ENCODE data around the gene FRRS1L. TPM values are rescaled to one million over a fixed set of nuclear protein-coding genes. Genes with fewer than 3 reads are reported as not detected.

Gene FRRS1L
- total RNA-seq, 2 experiments from 2014 or later, result not detected

DNA sequence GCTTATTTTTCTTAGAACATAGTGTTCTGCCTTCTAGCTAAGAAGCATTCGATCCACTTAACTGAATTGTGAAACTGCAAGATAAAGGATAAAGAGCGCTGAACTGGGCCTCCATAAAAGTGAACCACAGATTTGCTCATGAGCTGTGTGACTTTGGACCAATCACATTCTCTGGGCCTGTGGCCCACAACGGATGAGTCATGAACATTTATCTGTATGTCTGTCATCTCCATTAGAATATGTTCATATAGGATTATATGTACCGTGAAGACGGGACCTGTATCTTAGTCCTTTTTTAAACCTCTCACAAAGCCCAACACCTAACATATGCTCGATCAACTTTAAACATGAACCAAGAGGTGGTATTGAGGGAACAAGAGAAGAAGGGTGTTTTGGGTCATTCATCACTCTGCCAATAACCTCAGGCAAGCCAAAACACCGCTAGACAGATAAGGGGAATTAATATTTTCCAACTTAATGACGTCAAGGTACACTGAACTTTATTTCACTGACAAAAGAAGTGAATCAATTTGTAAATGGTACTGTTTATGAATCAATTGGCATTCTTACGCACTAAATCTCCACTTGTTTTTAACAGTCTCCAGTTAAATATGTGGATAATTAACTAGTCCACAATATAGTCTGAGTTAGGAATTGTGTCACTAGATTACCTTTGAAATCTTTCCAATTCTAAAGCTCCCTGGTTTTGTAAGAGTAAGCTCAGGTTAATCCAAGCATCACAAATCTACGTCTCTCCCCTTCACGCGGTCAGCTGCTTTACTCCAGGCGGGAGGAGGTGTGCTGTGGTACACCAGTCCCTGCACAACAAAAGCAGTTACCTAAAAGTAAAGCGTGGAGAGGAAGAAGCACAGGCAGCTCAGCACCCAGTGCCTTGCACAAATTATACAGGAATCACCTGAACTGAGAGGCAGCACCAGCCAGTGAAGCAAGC is 48.9 kb downstream of the FRRS1L start:
- Mint-ChIP-seq H3K27me3 (no peaks in the 10 kb centered on the region), H3K4me1 (peaks cover 54% of the 10 kb centered on the region), H3K27ac (peak overlapping the region; percentile 85), H3K36me3 (peaks cover 29% of the 10 kb centered on the region), H3K4me3 (peak overlapping the region; percentile 92), H3K9me3 (ENCODE audit: low read depth) (no peaks in the 10 kb centered on the region)
- DNase-seq, result peak; percentile 78
- CTCF ChIA-PET, result interaction anchor here (0.7 to 1.9 kb wide), 4 partner anchors 12 to 292 kb away, joined by 3 to 6 read pairs (median 3); no protein-coding TSS in a partner anchor
- peak; percentile 27 for ATAC-seq

DNA sequence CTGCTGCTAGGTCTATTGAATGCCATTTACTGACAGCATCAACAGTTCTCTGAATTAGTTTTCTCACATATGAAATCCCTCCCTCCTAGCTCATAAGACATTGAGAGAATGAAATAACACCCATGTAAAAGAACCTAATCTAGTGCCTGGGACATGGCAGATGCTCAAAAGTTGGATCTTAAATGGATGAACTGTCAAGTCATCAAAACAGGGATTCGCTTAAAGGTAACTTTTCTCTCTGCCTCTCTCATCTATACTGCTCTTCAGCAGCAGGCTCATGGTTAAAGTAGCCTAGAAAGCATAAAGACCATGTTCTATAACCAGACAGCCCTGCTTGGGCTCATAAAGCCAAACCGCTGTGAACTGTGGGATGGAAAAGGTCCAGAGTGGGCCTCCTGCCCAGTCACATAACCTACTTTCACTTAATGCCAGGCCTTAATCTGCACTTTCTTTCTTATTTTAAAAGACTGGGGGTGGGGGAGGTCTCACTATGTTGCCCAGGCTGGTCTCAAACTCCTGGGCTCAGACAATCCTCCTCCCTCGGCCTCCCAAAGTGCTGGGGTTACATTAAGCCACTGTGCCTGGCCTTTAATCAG is 51.0 kb downstream of the FRRS1L start:
- H3K27me3 Mint-ChIP-seq, result no peaks in the 10 kb centered on the region
- peaks cover 57% of the 10 kb centered on the region for H3K4me1 Mint-ChIP-seq
- H3K9me3 Mint-ChIP-seq (ENCODE audit: low read depth), result no peaks in the 10 kb centered on the region
- H3K27ac Mint-ChIP-seq, result no peak overlapping the region
- H3K36me3 Mint-ChIP-seq, result peaks cover 30% of the 10 kb centered on the region
- H3K4me3 Mint-ChIP-seq, result no peak overlapping the region
- CTCF ChIA-PET, result interaction anchor here (0.6 kb wide), 1 partner anchor 1029 kb away, joined by 4 read pairs; no protein-coding TSS in a partner anchor
- ATAC-seq, result no peak
- no peak for DNase-seq

DNA sequence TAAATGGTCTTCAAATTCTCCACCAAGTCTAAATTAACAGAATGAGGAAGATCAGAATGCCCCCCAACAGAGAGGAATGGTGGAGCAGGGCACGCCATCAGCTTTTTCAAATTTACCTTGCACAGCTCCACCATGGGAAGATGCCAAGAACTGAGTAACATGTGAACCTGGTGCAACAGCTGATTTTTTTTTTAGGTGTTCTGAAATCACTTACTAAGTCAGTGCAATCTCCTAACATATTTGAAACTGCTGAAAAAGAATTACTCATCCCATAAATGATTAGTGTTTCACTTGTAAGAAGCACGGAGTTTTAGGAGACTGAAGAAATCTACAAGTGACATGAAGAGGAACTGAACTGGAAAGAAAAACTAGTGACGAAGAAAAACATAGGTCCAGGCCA is 52.4 kb downstream of the FRRS1L start:
- H3K4me1 Mint-ChIP-seq, result peaks cover 60% of the 10 kb centered on the region
- H3K27ac Mint-ChIP-seq, result no peak overlapping the region
- no peak for DNase-seq
- peaks cover 30% of the 10 kb centered on the region for H3K36me3 Mint-ChIP-seq
- H3K9me3 Mint-ChIP-seq (ENCODE audit: low read depth), result no peaks in the 10 kb centered on the region
- ATAC-seq, result no peak
- H3K4me3 Mint-ChIP-seq, result no peak overlapping the region
- H3K27me3 Mint-ChIP-seq, result no peaks in the 10 kb centered on the region
- CTCF ChIA-PET, result no interaction called here

DNA sequence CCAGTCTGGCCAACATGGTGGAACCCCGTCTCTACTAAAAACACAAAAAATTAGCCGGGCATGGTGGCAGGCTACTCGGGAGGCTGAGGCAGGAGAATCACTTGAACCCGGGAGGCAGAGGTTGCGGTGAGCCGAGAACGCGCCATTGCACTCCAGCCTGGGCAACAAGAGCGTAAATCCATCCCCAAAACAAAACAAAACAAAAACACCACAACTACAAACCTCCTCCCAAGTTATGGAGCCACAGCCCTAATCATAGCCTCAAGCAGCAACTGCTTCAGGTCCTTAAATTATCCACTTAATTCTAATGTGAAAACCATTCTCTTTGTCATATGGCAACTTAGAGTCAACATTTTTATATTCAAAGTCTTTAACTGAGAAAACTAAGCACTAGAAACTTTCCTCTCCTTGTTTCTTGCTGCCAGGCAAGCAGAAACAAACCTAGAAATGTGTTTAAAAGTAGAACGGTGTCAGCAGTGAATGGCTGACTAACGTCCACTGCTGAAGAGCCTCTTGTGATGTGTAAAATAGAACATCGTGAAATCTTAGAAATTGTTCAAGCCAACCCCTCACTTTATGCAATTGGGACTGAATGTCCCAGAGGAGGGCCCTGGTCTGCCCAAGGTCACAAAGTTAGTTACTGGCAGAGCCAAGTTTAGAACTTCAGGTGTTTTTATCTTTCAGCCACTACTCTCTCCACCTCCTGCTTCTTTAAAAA is 53.0 kb downstream of the FRRS1L start:
- Mint-ChIP-seq H3K4me1 (peaks cover 65% of the 10 kb centered on the region), H3K27ac (no peak overlapping the region), H3K27me3 (no peaks in the 10 kb centered on the region), H3K9me3 (ENCODE audit: low read depth) (no peaks in the 10 kb centered on the region), H3K36me3 (peaks cover 32% of the 10 kb centered on the region), H3K4me3 (no peak overlapping the region)
- DNase-seq (no peak), ATAC-seq (no peak)
- CTCF ChIA-PET, result no interaction called here

DNA sequence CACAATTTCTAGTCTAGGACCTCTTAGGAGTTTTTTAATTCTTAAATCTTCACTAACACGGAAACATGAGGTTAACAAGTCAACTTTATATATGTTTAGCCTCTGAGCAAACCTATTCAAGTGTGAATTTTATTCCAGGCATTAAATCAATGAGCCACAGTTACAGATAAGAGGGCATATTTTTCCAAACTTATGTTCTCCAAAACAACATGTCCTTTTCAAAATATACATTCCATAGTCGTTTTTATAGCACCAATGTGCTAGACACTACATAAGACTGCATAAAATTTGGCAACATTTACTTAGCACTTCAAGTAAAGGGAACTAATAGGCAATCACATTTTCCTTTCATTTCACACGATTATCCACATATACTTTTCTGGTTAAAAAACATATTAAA is 53.8 kb downstream of the FRRS1L start:
- Mint-ChIP-seq H3K9me3 (ENCODE audit: low read depth) (no peaks in the 10 kb centered on the region), H3K27ac (no peak overlapping the region), H3K4me3 (no peak overlapping the region), H3K36me3 (peaks cover 31% of the 10 kb centered on the region), H3K27me3 (no peaks in the 10 kb centered on the region), H3K4me1 (peaks cover 65% of the 10 kb centered on the region)
- ATAC-seq, result no peak
- DNase-seq, result no peak
- CTCF ChIA-PET, result no interaction called here

DNA sequence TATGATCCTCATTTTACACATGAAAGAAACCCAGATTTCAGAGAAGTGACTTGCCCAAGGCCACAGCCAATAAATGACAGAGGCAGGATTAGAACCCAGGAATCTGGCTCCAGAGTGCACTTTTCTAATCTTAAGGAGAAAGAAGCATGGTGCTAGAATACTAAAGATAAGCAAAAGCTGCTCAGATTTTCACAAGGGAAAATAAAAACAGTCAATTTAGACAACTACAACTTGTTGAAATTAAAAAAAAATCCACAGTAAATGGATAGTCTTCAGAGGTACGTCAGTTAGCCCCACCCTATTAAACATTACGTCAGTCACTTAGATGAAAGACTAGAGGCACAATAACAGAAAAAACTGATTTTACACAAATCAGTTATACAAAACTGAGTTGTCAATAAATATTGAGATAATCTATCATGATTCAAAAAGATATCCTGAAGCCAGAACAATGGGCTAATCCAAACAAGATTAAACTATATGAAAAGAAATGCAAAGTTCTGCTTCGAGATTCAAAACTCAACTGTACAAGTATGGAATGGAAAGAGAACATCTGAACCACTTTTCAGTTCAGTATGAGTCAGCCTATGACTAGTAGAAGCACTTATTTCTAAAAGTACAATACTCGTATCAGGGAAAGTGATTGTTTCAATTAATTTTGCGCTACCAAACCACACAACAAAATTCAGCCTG is 56.6 kb downstream of the FRRS1L start:
- H3K36me3 Mint-ChIP-seq, result peaks cover 21% of the 10 kb centered on the region
- no peaks in the 10 kb centered on the region for H3K9me3 Mint-ChIP-seq (ENCODE audit: low read depth)
- CTCF ChIA-PET, result interaction anchor here (1.0 kb wide), 1 partner anchor 13 kb away, joined by 3 read pairs; no protein-coding TSS in a partner anchor
- H3K4me3 Mint-ChIP-seq, result peak overlapping the region; percentile 6
- DNase-seq (no peak), ATAC-seq (peak; percentile 84)
- H3K27ac Mint-ChIP-seq, result peak overlapping the region; percentile 66
- no peaks in the 10 kb centered on the region for H3K27me3 Mint-ChIP-seq
- H3K4me1 Mint-ChIP-seq, result peaks cover 57% of the 10 kb centered on the region

DNA sequence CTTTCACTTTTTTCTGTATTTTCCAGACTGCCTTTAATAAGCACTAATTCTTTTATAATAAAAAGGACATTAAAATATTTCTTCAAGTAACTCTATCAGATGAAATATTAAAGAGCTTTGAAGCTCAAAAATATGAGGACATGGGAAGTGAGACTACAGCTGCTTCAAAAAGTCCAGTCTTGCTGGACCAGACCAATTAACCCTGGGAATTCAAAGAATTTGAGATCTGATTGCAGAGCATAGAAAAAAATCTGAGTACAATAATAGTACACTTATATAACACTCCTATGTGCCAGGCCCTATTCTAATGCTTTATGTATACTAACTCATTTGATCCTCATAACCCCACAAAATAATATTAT is 57.1 kb downstream of the FRRS1L start:
- H3K4me3 Mint-ChIP-seq, result no peak overlapping the region
- DNase-seq, result no peak
- CTCF ChIA-PET, result no interaction called here
- peaks cover 26% of the 10 kb centered on the region for H3K36me3 Mint-ChIP-seq
- H3K4me1 Mint-ChIP-seq, result peaks cover 57% of the 10 kb centered on the region
- no peaks in the 10 kb centered on the region for H3K27me3 Mint-ChIP-seq
- peak overlapping the region; percentile 66 for H3K27ac Mint-ChIP-seq
- H3K9me3 Mint-ChIP-seq (ENCODE audit: low read depth), result no peaks in the 10 kb centered on the region
- no peak for ATAC-seq

DNA sequence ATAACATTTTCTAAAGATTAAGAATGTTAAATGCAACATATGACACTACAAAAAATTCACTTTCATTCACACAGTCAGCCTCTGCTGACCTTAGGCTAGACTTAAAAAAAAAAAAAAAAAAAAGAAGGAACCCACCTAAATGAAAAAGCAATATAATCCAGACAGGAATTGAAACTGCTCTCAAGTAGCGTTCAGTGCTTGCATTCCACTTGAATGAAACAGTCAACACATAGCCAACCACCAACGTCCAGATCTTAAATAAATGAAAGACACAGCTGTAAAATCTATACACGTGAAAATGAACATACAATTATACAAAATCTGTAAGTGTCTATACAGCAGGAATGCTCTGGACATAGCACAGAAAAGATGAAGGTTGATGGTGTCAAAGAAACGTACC is 58.7 kb downstream of the FRRS1L start:
- Mint-ChIP-seq H3K9me3 (ENCODE audit: low read depth) (peaks cover 8% of the 10 kb centered on the region), H3K36me3 (peaks cover 33% of the 10 kb centered on the region), H3K4me1 (peaks cover 45% of the 10 kb centered on the region), H3K27me3 (no peaks in the 10 kb centered on the region), H3K4me3 (no peak overlapping the region), H3K27ac (no peak overlapping the region)
- no peak for ATAC-seq
- no peak for DNase-seq
- CTCF ChIA-PET, result no interaction called here

DNA sequence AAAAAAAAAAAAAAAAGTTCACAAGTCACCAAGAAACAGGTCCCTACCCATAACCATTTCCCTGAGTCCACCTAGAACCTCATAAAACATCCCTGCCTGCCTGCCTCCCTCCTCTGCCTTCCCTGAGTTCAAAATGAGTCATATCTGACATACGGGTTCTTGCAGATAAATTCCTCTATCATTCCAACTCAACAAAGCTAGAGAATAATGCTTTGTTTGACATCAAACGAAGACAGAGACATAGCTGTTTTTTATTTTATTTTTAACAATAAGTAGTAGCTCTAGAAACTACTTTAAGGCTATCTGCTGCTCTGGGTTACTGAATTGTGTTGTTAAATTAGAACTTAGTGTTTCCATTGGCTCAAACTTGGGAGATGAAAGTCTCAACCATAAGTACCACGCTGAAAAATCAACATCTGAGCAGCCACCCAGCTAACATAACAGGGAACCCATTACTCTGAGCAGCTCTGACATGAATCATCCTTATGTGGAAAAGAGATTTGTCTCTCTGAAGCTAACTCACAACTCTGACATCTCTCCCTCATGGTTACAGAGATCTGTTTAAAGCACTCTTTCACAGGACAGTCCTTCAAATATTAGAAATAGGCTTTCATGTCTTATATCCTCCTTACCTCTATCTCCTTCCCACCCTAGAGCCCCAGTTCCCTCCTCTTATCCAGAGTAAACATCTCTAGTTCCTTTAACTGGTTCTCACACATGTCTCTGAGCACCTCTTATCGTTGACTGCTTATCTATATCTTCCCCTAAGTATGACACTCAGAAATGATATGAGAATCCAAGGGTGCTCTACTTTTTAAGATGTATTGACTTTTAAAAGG is 59.4 kb downstream of the FRRS1L start:
- ATAC-seq (peak; percentile 48), DNase-seq (no peak)
- H3K36me3 Mint-ChIP-seq, result peaks cover 40% of the 10 kb centered on the region
- no peak overlapping the region for H3K4me3 Mint-ChIP-seq
- H3K4me1 Mint-ChIP-seq, result peaks cover 48% of the 10 kb centered on the region
- peaks cover 11% of the 10 kb centered on the region for H3K9me3 Mint-ChIP-seq (ENCODE audit: low read depth)
- CTCF ChIA-PET, result no interaction called here
- H3K27me3 Mint-ChIP-seq, result no peaks in the 10 kb centered on the region
- H3K27ac Mint-ChIP-seq, result peak overlapping the region; percentile 44

DNA sequence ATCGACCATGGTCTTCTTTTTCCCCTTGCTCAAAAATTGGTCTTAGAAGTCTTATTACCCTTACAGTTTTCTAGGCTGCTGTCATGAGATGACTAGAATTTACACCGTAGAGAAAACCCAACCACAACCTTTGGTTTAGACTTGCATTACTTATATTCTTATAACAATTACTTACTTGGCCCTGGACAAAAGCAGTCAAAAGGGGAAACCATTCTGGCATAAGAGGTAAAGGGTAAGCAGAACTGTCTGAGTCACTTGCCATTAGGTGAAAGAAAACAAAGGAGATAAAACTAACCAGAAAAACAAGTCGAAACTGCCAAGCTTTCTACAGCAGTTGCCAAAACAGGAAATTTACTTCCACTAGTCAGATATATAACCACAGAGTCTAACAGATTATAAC is 65.2 kb downstream of the FRRS1L start:
- DNase-seq (peak; percentile 44), ATAC-seq (peak; percentile 90)
- peak overlapping the region; percentile 84 for H3K27ac Mint-ChIP-seq
- peaks cover 55% of the 10 kb centered on the region for H3K4me1 Mint-ChIP-seq
- peaks cover 59% of the 10 kb centered on the region for H3K36me3 Mint-ChIP-seq
- H3K4me3 Mint-ChIP-seq, result peak overlapping the region; percentile 55
- CTCF ChIA-PET, result interaction anchor here (1.8 kb wide), 1 partner anchor 17 kb away, joined by 6 read pairs; no protein-coding TSS in a partner anchor
- peaks cover 11% of the 10 kb centered on the region for H3K9me3 Mint-ChIP-seq (ENCODE audit: low read depth)
- H3K27me3 Mint-ChIP-seq, result no peaks in the 10 kb centered on the region

DNA sequence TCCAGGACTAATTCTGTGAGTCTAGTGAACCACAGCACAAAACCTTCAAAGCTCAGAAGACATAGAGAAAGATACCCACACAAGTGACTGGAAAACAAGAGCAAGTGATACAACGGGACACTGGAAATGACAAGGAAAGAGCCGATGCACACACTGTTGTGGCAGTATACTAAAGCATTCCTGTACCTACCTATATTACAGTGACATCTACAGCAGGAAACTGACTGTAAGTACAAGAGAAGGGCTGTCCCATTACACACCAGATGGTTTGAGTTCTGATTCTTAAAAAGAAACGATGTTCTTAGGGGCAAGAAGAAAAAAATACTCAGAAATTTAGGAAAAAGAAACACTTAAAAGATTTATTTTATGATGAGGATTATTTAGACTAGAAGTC is 65.8 kb downstream of the FRRS1L start:
- CTCF ChIA-PET, result interaction anchor here (1.8 kb wide), 1 partner anchor 17 kb away, joined by 6 read pairs; no protein-coding TSS in a partner anchor
- no peak for DNase-seq
- ATAC-seq, result peak; percentile 40
- Mint-ChIP-seq H3K9me3 (ENCODE audit: low read depth) (peaks cover 11% of the 10 kb centered on the region), H3K27me3 (no peaks in the 10 kb centered on the region), H3K4me3 (peak overlapping the region; percentile 55), H3K36me3 (peaks cover 57% of the 10 kb centered on the region), H3K4me1 (peaks cover 54% of the 10 kb centered on the region), H3K27ac (peak overlapping the region; percentile 84)

DNA sequence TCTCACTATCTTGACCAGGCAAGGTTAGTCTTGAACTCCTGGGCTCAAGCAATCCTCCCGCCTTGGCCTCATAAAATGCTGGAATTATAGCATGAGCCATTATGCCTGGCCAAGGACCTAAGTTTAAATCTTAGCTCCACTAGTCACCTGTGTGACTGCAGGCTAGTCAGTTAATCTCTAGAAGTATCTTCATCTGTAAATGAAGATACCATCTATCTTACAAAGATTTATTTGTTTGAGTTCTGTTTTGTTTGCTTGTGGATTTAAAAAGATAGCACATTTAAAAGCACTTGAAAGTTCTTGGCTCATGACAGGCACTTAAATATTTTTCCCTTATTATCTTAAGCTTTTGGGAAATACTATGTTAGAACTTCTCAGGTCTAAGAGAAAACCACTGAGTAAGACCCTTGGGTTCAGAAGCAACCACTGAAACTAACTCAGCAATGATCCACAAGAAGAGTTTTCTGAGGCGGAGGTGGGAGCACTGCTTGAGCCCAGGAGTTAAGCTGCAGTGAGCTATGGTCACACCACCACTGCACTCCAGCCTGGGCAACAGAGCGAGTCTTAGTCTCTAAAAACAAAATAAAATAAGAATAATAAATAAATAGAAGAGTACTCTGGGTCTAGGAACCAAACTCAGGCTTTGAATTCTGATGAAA is 66.4 kb downstream of the FRRS1L start:
- peak overlapping the region; percentile 55 for H3K4me3 Mint-ChIP-seq
- peaks cover 61% of the 10 kb centered on the region for H3K36me3 Mint-ChIP-seq
- peaks cover 11% of the 10 kb centered on the region for H3K9me3 Mint-ChIP-seq (ENCODE audit: low read depth)
- no peak for DNase-seq
- peak overlapping the region; percentile 84 for H3K27ac Mint-ChIP-seq
- no peak for ATAC-seq
- peaks cover 55% of the 10 kb centered on the region for H3K4me1 Mint-ChIP-seq
- CTCF ChIA-PET, result interaction anchor here (1.8 kb wide), 1 partner anchor 18 kb away, joined by 6 read pairs; no protein-coding TSS in a partner anchor
- no peaks in the 10 kb centered on the region for H3K27me3 Mint-ChIP-seq
